GM19193 (cell line): ENCODE results near the gene SUGCT.

ENCODE experiments used
- POLR2A ChIP-seq: IDR thresholded peaks from 4 replicates; pipeline ENCODE4 v1.6.1; 2011; ENCODE audit not compliant: insufficient read depth, insufficient read length; ENCODE audit errors: extremely low read depth

SUGCT gene

GRCh38 chr7:40526951-40527715, 392.3 kb downstream of the SUGCT start:
- TF ChIP-seq POLR2A, result no peak

DNA sequence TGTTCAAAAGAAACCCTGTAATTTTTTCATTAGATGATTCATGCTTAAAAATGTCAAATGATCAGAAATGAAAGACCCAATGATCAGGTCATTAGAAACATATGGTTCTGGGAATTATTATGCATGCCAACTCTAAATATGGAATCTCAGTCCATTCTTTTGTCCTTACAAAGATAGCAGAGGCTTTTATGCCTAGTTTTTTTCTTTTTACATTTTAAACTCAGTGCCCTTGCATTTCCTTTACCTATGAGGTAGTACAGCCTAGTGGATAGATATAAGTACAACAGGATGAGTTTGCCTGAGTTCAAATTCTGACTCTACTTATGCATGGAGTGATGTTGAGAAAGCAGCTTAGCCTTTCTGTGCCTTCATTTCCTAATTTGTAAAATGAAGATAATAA, 392.9 kb downstream of the SUGCT start:
- no peak for TF ChIP-seq POLR2A

DNA sequence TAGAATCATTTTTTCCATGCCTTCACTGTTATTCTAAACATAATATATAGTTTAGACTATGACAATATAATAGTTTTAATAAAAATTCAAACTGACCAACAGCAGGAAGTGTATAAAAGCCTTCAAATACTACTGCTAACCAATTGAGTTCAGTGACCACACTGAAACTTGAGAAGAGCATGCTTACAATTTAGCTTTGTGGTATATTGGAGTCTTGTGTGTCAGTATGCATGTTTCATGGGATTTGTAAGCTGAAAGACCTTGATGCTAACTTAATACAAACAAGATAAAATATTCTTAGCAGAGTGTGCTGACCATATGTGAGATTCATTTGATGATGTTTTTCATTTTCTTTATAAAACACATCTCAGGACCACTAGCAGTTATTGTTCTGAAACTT, 395.5 kb downstream of the SUGCT start:
- no peak for TF ChIP-seq POLR2A

DNA sequence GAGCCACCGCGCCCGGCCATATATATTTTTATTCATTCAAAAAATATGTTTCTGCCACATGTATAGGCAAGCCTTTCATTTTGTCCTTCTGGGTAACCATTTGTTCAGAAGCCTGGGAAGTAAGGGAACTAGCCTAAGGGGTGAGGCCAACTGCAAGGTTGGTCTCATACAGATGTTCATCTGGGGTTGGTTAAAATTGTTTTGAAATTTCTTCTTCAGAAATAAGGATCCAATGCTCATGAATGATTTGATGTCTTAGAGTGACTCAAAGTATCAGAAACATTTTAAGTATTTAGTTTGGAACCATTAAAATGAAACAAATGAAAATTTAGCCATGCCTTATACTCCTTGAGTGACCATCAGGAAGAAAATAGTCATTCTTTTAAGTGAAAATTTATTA, 397.2 kb downstream of the SUGCT start:
- no peak for TF ChIP-seq POLR2A

DNA sequence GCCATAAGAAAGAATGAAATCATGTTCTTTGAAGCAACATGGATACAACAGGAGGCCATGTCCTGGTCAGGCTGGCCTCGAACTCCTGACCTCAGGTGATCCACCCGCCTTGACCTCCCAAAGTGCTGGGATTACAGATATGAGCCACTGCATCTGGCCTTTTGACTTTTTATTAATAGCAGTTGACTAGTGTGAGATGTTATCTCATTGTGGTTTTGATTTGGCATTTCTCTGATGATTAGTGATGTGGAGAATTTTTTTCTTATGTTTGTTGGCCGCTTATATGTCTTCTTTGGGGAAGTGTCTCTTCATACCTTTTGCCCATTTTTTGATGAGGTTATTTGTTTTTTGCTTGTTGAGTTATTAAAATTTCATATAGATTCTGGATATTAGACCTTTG, 400.9 kb downstream of the SUGCT start:
- TF ChIP-seq POLR2A, result no peak

DNA sequence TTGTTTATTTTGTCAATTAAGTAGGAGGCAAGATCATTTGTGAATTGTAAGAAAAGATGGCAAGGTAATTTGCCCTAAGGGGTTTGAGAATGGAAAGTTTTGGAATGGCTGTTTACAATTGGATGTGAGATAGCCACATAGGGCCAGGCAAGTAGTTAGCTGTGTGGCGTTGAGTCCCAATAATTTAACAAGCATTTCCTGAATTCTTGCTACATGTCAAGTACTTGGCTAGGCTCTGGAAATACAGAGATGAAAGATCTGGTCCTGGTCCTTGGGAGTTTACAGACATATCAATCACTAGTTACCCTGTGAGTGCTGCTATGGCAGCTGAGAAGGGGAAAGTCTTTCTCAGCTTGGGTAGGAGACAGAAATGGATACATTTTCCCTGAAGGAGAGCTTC, 401.6 kb downstream of the SUGCT start:
- TF ChIP-seq POLR2A, result no peak

GRCh38 chr7:40538281-40538680, 403.5 kb downstream of the SUGCT start:
- TF ChIP-seq POLR2A, result no peak

DNA sequence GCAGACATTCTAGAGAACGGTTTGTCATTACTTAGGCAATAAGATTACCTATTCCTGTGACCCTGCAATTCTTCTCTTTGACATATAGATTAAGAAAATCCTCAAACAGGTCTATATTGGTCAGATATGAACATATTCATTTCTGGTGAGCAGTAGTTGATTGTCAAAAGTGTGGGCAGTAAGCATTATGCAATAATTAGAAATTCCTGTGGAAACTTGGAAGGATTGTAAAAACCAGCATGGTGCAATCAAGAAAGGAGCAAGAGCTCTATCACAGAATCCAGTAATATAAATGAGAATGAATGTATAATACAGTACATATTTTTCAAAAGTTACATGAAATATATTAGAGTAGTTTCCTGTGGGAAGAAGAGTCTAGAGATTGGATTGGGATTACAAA, 406.5 kb downstream of the SUGCT start:
- TF ChIP-seq POLR2A, result no peak

GRCh38 chr7:40542982-40543741, 408.4 kb downstream of the SUGCT start:
- TF ChIP-seq POLR2A, result no peak

DNA sequence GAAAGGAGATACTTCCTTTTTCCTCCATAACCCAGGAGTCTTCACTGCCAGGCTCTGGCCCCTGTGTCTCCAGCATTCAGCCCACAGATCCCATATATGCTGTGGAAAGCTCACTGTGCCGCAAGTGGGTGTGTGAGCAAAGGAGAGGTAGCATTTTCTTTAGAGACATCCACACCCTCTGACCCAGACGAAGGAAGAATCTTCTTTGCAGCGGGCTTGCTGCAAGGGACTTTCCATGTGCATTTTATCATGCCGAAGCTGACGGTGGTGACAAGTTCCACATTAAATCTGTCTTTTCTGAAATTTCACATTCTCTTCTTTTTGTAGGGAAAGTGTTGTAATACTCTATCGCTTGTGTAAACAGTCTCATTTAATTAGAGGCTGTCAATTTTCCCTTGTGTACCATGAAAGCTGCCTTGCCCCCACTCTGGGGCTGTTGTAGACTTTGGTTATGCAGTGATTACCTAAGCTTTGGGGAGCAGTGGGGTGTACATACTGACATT, 409.5 kb downstream of the SUGCT start:
- TF ChIP-seq POLR2A, result no peak

- TF ChIP-seq POLR2A, result no peak
Measured at GRCh38 chr7:40544871-40545303, 410.1 kb downstream of the SUGCT start.

DNA sequence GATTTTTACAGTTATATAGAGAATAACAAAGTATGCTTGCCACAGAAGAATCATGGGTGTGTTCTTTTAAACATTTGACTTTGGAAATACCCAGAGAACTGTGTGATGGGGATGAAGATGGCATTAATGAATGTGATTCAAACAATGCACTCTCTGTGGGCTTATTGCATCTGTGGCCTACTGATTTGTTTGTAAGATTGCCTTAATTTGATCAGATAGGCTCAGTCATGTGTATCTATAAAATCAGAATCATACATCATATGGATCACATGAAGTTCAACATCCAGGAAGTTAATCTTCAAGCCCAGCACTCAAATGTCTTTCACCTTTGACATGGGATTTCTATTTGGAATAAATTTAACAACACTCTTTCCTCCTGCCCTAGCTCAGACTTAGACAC, 410.9 kb downstream of the SUGCT start:
- no peak for TF ChIP-seq POLR2A

DNA sequence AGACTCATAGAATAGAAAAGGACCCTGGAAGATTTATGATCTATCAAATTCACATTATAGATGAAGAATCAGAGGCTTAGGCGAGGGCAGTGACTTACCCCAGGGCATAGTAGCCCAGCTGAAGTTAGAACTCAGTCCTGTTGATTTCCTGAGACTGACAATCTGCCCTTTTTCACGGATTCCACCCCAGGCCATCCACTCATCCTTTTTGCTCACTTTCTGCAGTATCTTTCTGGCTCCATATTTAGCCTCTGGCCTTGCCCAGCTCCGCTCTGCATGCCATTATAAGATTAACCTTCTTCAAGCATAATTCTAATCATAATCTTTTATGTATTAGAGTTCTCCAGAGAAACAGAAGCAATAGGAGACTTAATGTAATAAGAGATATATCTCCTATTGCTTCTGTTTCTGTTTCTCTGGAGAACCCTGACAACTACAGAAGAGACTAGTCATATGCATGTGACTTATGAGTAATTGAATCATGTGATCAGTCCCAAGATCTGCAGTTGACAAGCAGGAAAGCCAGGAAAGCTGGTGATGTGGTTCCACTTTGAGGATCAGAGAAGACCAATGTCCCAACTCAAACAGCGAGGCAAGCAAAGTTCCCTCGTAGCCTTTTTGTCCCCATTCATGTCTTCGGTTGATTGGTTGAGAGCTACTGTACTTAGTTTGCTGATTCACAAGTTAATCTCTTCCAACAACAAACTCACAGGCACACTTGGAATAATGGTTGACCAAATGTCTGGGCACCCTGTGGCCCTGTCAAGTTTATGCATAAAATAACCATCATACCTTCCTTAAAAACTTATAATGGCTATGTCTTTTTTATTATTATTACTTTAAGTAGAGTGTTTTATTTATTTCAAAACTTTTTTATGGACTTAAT, 412.1 kb downstream of the SUGCT start:
- no peak for TF ChIP-seq POLR2A

- TF ChIP-seq POLR2A, result no peak
Measured at GRCh38 chr7:40549372-40550039, 414.7 kb downstream of the SUGCT start.
